NCI-H2227 treated with DMSO at 0.1 percent for 48 hours (cell line): ENCODE data around the gene SUGP1.
A peak's percentile ranks its signal among the peaks of the same experiment; 100 is the strongest.

ENCODE experiments used
- DNase-seq: peaks from one replicate; lab custom pipeline; 2025; lab: John Stamatoyannopoulos, UW

Gene SUGP1

GRCh38 chr19:19297759-19298158 is 22.6 kb downstream of the SUGP1 start:
- DNase-seq: no peak

- DNase-seq: no peak
Observed at GRCh38 chr19:19296953-19297689, 23.2 kb downstream of the SUGP1 start.

GRCh38 chr19:19294914-19295313 is 25.4 kb downstream of the SUGP1 start:
- no peak for DNase-seq

GRCh38 chr19:19292607-19293006 is 27.7 kb downstream of the SUGP1 start:
- no peak for DNase-seq

GRCh38 chr19:19285686-19286085 is 34.6 kb downstream of the SUGP1 start:
- DNase-seq: no peak

GRCh38 chr19:19280561-19280960 is 39.7 kb downstream of the SUGP1 start:
- DNase-seq: no peak

- DNase-seq: no peak
Observed at GRCh38 chr19:19279853-19280252, 40.5 kb downstream of the SUGP1 start.

GRCh38 chr19:19279062-19279612 is 41.2 kb downstream of the SUGP1 start:
- DNase-seq: no peak

- DNase-seq: peak; percentile 16
Observed at GRCh38 chr19:19278315-19278714, 42.0 kb downstream of the SUGP1 start.

GRCh38 chr19:19276851-19277250 is 43.5 kb downstream of the SUGP1 start:
- DNase-seq: no peak

GRCh38 chr19:19276386-19276785 is 43.9 kb downstream of the SUGP1 start:
- DNase-seq: no peak

- no peak for DNase-seq
Observed at GRCh38 chr19:19274716-19275565, 45.4 kb downstream of the SUGP1 start.

- no peak for DNase-seq
Observed at GRCh38 chr19:19274146-19274545, 46.2 kb downstream of the SUGP1 start.

GRCh38 chr19:19271828-19272599 is 48.3 kb downstream of the SUGP1 start:
- no peak for DNase-seq

- no peak for DNase-seq
Observed at GRCh38 chr19:19270749-19271571, 49.3 kb downstream of the SUGP1 start.

- no peak for DNase-seq
Observed at GRCh38 chr19:19269952-19270694, 50.2 kb downstream of the SUGP1 start.

GRCh38 chr19:19268453-19269385 is 51.6 kb downstream of the SUGP1 start:
- DNase-seq: no peak

GRCh38 chr19:19267305-19267704 is 53.0 kb downstream of the SUGP1 start:
- DNase-seq: no peak

- no peak for DNase-seq
Observed at GRCh38 chr19:19263886-19264487, 56.3 kb downstream of the SUGP1 start.
